Upper lobe of right lung (tissue), 1 donor: Measurements from ENCODE around the gene CANT1. TPM values are rescaled to one million over a fixed set of nuclear protein-coding genes. Genes with fewer than 3 reads are reported as not detected.
"Not testable (repeated sequence)": the region's sequence is repeated elsewhere in the genome, so short reads cannot be mapped to it uniquely, and the experiment has no call there.

Experiments used
- ATAC-seq: fragments of 200-7000 bp; cut with Tn5 transposase; one replicate; pipeline ENCODE4 v1.9.1; 2020; ENCODE audit warnings: mild to moderate bottlenecking, moderate library complexity
- DNase-seq: peaks from one replicate; pipeline ENCODE4 v3.0.0-alpha.2; 2020
- H3K27ac ChIP-seq: fragments of 200-600 bp; one replicate; pipeline ENCODE4 v1.8.0; 2022
- H3K27me3 ChIP-seq: fragments of 200-600 bp; one replicate; pipeline ENCODE4 v1.8.0; 2022; ENCODE audit warnings: mild to moderate bottlenecking
- H3K36me3 ChIP-seq: fragments of 200-600 bp; one replicate; pipeline ENCODE4 v1.8.0; 2022
- H3K4me1 ChIP-seq: fragments of 200-600 bp; one replicate; pipeline ENCODE4 v1.8.0; 2022
- H3K4me3 ChIP-seq: fragments of 200-600 bp; one replicate; pipeline ENCODE4 v1.8.0; 2022; ENCODE audit warnings: mild to moderate bottlenecking
- H3K9me3 ChIP-seq: fragments of 200-600 bp; one replicate; pipeline ENCODE4 v1.8.0; 2022
- CTCF ChIP-seq: fragments of 200-600 bp; IDR thresholded peaks from one replicate; pipeline ENCODE4 v1.8.0; 2022; ENCODE audit warnings: antibody characterized with exemption
- intact Hi-C: fragments of 100-400 bp; cut with DNase I; formaldehyde crosslinking; loops from one replicate; pipeline ENCODE4 v1.11.0; 2022
- total RNA-seq: library from RNA; stranded (reverse); fragmentation: NEBNext Ultra II Directional; extraction: Animal tissue kit (Norgen Biotek cat#: 25700); gene quantifications from one replicate; pipeline ENCODE4 v1.2.1, GENCODE V29; 2021
- donor health status: DM: no; HTN: yes; CAD: no; lungs with severe emphysema.

Gene CANT1
- total RNA-seq, 1 donor from 2014 or later: 59.6 TPM

- intact Hi-C loops: no loop called here
- no peak for TF ChIP-seq CTCF
- Histone ChIP-seq H3K27ac (no peak overlapping the region), H3K36me3 (no peaks in the 10 kb centered on the region), H3K4me1 (no peaks in the 10 kb centered on the region), H3K4me3 (no peak overlapping the region), H3K27me3 (no peaks in the 10 kb centered on the region), H3K9me3 (no peaks in the 10 kb centered on the region)
- ATAC-seq: no peak
- no peak for DNase-seq
Observed at GRCh38 chr17:78946131-78946530, 63.4 kb downstream of the CANT1 start.

- H3K4me3 ChIP-seq, H3K9me3 ChIP-seq, H3K36me3 ChIP-seq, ATAC-seq, H3K27me3 ChIP-seq, H3K27ac ChIP-seq, intact Hi-C loops, H3K4me1 ChIP-seq, DNase-seq: not testable (repeated sequence)
Observed at GRCh38 chr17:78945455-78945854, 64.1 kb downstream of the CANT1 start.

- intact Hi-C loops: no loop called here
- TF ChIP-seq CTCF: no peak
- no peaks in the 10 kb centered on the region for H3K27me3 ChIP-seq
- ATAC-seq (no peak), DNase-seq (no peak)
- H3K36me3 ChIP-seq: no peaks in the 10 kb centered on the region
- no peak overlapping the region for H3K27ac ChIP-seq
- no peaks in the 10 kb centered on the region for H3K4me1 ChIP-seq
- no peak overlapping the region for H3K4me3 ChIP-seq
- H3K9me3 ChIP-seq: no peaks in the 10 kb centered on the region
Observed at GRCh38 chr17:78944956-78945355, 64.6 kb downstream of the CANT1 start.

GRCh38 chr17:78944026-78944425 lies 65.5 kb downstream of the CANT1 start:
- TF ChIP-seq CTCF: no peak
- no peaks in the 10 kb centered on the region for H3K4me1 ChIP-seq
- no peak overlapping the region for H3K4me3 ChIP-seq
- no peaks in the 10 kb centered on the region for H3K9me3 ChIP-seq
- no peaks in the 10 kb centered on the region for H3K27me3 ChIP-seq
- intact Hi-C loops: no loop called here
- no peaks in the 10 kb centered on the region for H3K36me3 ChIP-seq
- DNase-seq: no peak
- ATAC-seq: no peak
- H3K27ac ChIP-seq: no peak overlapping the region

Other genes starting within 250 kb of the CANT1 start
- 103 TPM for gene CYTH1, start 227.5 kb downstream of the CANT1 start, total RNA-seq
- gene USP36, start 168.9 kb downstream of the CANT1 start, total RNA-seq: 69.6 TPM
- gene CEP295NL, start 106.6 kb downstream of the CANT1 start, total RNA-seq: 4.2 TPM
- gene TIMP2, start 84.4 kb downstream of the CANT1 start, total RNA-seq: 318 TPM
- 405 TPM for gene LGALS3BP, start 29.8 kb downstream of the CANT1 start, total RNA-seq
- gene C1QTNF1, start 14.4 kb upstream of the CANT1 start, total RNA-seq: 28.3 TPM
- 58.2 TPM for gene ENGASE, start 65.1 kb upstream of the CANT1 start, total RNA-seq